GM21390 (cell line): Measurements from ENCODE around the gene DYRK2.

Experiments used
- ATAC-seq: cut with Tn5 transposase; IDR thresholded peaks from one replicate; pipeline ENCODE4 v1.9.1; 2021; ENCODE audit not compliant: unreplicated experiment

DYRK2 gene

GRCh38 chr12:67701121-67701520, 52.6 kb downstream of the DYRK2 start:
- ATAC-seq = no peak

- ATAC-seq = no peak
Observed at GRCh38 chr12:67702136-67702535, 53.6 kb downstream of the DYRK2 start.

- ATAC-seq = no peak
Observed at GRCh38 chr12:67704071-67704470, 55.5 kb downstream of the DYRK2 start.

GRCh38 chr12:67705394-67706370, 57.1 kb downstream of the DYRK2 start:
- no peak for ATAC-seq

- no peak for ATAC-seq
Observed at GRCh38 chr12:67709367-67709954, 60.9 kb downstream of the DYRK2 start.

- ATAC-seq = peak; percentile 98
Observed at GRCh38 chr12:67710582-67710981, 62.0 kb downstream of the DYRK2 start.

- no peak for ATAC-seq
Observed at GRCh38 chr12:67712011-67712410, 63.5 kb downstream of the DYRK2 start.

- no peak for ATAC-seq
Observed at GRCh38 chr12:67714648-67715047, 66.1 kb downstream of the DYRK2 start.
